ENCODE measurements around the gene RSBN1. TPM values are rescaled to one million over a fixed set of nuclear protein-coding genes. Genes with fewer than 3 reads are reported as not detected.

Gene RSBN1
- total and polyA plus RNA-seq, 9 of the 15 experiments (the other 6 are each of a cell fraction or from before 2014, with no cell fraction given): 4.5 to 24.3 (median 13.0) TPM

DNA sequence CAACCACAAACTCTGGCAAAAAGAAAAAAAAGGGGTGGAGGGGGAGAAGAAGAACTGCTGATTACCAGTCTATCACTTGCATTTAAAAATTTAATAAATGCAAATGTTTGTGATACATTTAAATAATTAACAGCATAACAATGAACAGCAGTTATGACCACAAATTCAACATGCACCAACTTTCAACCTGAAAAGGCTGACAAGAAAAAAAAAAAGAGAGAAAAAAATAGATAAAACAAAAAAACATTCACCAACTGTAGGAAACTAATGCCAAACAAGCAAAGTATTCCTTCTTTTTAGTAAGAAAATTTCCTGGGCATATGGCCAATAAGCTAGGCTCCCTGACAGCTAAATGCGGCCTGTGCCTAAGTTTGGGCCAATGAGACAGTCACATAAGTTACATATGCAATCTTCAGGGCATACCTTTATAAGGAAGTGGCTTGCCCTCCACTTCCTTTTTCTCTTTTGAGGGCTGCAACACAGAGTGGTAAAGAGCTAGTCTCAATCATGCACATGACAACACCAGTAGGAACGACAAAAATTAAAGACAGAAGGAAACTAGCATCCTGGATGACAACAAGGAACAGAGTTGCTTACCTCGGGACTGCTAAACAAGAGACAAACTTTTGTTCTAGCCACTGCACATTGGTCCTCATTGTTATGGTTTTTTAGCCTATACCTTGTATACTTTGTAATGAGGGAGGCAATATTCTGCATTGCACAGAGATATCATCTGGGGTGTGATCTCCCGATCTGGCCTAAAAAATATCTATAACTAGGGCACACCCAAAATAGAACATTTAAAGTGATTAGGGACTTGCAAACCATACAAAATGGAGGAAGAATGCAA lies 28.8 kb downstream of the RSBN1 start (continued):
- TF ChIP-seq ZNF57 (CRISPR knock-in tag; IDR thresholded peaks at IDR 0.05): no peak
- no peak for TF ChIP-seq BRD9 (IDR thresholded peaks at IDR 0.05; ENCODE audit: low read depth, partially characterized antibody)
- TF ChIP-seq, protein P1, sequence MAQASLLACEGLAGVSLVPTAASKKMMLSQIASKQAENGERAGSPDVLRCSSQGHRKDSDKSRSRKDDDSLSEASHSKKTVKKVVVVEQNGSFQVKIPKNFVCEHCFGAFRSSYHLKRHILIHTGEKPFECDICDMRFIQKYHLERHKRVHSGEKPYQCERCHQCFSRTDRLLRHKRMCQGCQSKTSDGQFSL (CRISPR knock-in tag; IDR thresholded peaks at IDR 0.05): no peak
- TF ChIP-seq, protein P1 (tag; IDR thresholded peaks at IDR 0.05): no peak
- no peak for TF ChIP-seq COPS2 (conservative IDR thresholded peaks at IDR 0.05)
- TF ChIP-seq ZNF24 (IDR thresholded peaks at IDR 0.05): no peak
- TF ChIP-seq MAFK (IDR thresholded peaks at IDR 0.05; ENCODE audit: low read length): no peak
- TF ChIP-seq POLR3A (IDR thresholded peaks at IDR 0.05; ENCODE audit: borderline replicate concordance, extremely low read depth, insufficient read depth, insufficient read length): no peak
- no peak for TF ChIP-seq RBM22 (IDR thresholded peaks at IDR 0.05; ENCODE audit: low read depth, low read length, poor library complexity, severe bottlenecking)
- TF ChIP-seq GABPB1 (CRISPR knock-in tag; IDR thresholded peaks at IDR 0.05): no peak
- TF ChIP-seq L3MBTL2 (IDR thresholded peaks at IDR 0.05): 0 out of 2 replicates have a peak, but pooled peaks have one; percentile 19
- TF ChIP-seq HDAC8 (tag; IDR thresholded peaks at IDR 0.05): no peak
- no peak for TF ChIP-seq SREBF1 (IDR thresholded peaks at IDR 0.05; ENCODE audit: borderline replicate concordance, low read depth, low read length)
- TF ChIP-seq, protein P2, sequence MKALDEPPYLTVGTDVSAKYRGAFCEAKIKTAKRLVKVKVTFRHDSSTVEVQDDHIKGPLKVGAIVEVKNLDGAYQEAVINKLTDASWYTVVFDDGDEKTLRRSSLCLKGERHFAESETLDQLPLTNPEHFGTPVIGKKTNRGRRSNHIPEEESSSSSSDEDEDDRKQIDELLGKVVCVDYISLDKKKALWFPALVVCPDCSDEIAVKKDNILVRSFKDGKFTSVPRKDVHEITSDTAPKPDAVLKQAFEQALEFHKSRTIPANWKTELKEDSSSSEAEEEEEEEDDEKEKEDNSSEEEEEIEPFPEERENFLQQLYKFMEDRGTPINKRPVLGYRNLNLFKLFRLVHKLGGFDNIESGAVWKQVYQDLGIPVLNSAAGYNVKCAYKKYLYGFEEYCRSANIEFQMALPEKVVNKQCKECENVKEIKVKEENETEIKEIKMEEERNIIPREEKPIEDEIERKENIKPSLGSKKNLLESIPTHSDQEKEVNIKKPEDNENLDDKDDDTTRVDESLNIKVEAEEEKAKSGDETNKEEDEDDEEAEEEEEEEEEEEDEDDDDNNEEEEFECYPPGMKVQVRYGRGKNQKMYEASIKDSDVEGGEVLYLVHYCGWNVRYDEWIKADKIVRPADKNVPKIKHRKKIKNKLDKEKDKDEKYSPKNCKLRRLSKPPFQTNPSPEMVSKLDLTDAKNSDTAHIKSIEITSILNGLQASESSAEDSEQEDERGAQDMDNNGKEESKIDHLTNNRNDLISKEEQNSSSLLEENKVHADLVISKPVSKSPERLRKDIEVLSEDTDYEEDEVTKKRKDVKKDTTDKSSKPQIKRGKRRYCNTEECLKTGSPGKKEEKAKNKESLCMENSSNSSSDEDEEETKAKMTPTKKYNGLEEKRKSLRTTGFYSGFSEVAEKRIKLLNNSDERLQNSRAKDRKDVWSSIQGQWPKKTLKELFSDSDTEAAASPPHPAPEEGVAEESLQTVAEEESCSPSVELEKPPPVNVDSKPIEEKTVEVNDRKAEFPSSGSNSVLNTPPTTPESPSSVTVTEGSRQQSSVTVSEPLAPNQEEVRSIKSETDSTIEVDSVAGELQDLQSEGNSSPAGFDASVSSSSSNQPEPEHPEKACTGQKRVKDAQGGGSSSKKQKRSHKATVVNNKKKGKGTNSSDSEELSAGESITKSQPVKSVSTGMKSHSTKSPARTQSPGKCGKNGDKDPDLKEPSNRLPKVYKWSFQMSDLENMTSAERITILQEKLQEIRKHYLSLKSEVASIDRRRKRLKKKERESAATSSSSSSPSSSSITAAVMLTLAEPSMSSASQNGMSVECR (CRISPR knock-in tag; IDR thresholded peaks at IDR 0.05): no peak
- TF ChIP-seq FUS (optimal IDR thresholded peaks at IDR 0.05; ENCODE audit: low read depth, low read length): no peak
- no peak for TF ChIP-seq U2AF1 (optimal IDR thresholded peaks at IDR 0.05; ENCODE audit: low read depth, low read length)
- TF ChIP-seq MCM7 (IDR thresholded peaks at IDR 0.05): no peak
- no peak for TF ChIP-seq CHD1 (IDR thresholded peaks at IDR 0.05; ENCODE audit: low read length)
- TF ChIP-seq, protein P3, sequence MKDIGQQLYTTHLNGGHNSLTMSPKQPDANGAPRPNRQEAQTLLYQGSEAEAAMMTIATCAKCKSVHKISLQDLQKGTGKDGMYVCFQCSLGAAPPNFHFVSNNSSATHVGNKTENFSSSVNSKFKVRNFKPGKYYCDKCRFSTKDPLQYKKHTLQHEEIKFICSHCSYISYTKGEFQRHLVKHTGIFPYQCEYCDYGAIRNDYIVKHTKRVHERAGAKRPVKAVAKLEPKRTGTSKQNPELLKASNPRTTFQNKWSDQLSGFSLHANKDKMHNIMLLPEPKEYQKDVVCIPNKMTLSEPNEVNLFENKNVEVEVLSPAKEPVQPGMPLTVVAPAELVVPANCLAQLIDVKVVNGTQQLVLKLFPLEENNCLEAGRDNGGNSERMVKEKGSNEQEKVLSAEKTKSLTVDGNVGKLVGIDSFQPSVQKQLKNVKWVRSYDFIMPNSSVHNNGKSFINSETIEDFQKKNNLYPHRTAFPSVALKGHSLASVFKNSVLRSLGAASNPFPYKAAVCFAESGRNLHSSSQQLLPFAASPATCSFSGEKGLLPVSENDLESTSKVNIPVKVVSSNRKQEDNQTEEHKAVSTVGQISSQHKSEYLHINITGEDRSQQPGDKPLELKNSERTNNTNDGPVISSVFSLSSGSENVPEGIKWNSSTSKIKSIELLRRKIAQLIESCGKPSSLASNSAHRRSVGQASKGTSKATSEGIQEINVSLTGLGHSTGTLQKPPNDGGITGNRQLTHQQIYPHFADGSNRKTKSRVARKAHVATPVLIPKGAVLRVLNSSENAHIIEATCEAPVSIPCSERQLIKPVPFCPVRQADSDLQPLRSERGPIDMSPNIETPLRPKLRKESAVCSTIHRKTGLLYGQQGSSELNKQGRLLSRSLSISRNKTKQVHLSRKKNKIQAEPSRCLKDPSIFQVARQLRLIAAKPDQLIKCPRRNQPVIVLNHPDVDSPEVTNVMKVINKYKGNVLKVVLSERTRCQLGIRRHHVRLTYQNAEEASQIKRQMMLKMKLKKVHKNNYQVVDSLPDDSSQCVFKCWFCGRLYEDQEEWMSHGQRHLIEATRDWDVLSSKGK (CRISPR knock-in tag; IDR thresholded peaks at IDR 0.05): no peak
